GM18511 (cell line): Measurements from ENCODE around the gene TMEM72.

Experiments used
- ATAC-seq: cut with Tn5 transposase; IDR thresholded peaks from one replicate; pipeline ENCODE4 v1.9.1; 2021; ENCODE audit warnings: mild to moderate bottlenecking, moderate library complexity; ENCODE audit not compliant: unreplicated experiment

Gene TMEM72

DNA sequence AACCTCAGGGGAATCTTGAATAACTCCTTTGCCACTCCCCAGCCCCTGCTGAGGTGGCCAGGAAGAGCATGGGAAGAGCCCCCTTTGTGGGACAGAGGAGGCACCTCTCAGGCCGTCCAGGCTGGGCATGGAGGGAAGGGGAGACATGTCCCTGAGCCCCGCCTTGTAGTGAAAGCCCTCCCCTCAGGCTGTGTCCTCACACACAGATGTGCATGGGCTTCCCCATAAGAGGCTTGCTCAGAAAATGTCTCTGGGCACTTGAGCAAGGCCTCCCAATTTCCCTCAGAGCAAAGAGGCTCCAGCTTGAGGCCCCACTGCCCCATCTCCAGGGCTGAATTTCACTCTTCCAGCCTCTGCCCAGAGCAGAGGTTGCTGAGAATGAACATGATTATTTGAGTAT lies 3.8 kb downstream of the TMEM72 start:
- no peak for ATAC-seq

DNA sequence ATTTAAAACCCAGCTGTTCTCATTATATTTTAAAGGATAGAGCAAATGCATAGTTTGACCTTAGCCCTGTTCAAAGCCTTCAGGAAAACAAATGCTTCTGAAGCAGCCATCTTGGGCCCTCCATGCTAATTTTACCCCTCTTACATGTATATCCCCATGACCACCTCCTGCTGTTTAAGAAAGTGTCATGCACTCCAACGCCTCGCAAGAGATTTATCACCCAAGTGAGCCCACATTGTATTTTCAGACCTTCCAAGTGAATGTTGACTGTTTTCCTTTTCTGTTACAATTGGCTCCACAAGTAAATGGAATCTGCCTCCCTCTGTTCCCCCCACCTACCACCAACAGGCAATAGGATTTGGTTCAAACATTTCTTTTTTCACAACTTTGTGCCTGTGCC lies 5.3 kb downstream of the TMEM72 start:
- no peak for ATAC-seq

DNA sequence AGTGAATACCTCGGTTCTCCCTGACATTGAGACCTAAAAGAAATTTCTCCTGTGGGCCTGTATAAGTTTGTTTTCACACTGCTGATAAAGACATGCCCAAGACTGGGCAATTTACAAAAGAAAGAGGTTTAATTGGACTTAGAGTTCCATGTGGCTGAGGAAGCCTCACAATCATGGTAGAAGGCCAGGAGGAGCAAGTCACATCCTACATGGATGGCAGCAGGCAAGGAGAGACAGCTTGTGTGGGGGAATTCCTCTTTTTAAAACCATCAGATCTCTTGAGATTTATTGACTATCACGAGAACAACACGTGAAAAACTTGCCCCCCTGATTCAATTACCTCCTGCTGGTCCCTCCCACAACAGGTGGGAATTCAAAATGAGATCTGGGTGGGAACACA lies 6.7 kb downstream of the TMEM72 start:
- no peak for ATAC-seq

DNA sequence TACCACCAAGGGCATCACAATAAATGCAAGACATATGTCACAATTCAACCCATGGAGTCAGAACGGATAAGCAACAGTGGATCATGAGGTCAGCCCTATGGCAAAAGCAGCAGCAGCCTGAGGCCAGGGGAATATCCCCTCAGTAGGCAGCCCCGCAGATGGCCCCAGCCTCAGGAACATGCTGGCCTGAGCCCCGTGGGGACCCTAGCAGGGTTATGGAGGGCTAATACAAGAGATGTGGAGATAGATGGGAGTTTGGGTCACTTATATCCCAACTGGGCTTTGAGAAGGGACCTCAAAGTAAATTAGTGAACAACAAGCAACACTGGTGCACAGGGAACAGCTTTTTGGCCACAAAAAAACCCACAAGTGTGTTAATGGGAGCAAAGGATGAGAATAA lies 9.1 kb downstream of the TMEM72 start:
- no peak for ATAC-seq

DNA sequence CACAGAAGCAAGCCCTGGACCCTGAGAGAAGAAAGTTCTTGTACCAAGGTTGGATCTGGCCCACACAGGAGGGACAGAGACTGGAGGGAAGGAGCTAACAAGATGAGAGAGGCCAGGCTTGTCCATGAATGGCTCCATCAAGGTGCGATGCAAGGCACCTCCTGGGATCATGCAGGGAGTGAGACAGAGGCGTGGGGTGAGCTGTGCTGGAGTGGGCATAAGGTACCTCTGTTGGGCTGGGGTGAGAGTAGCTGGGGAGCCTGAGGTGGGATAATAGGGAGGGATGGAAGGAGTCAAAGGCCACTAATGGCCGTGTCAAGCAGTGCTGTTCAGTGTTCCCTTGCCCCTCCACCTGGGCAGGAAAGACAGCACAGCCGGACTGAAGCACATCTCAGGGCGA lies 9.9 kb downstream of the TMEM72 start:
- ATAC-seq, result no peak

DNA sequence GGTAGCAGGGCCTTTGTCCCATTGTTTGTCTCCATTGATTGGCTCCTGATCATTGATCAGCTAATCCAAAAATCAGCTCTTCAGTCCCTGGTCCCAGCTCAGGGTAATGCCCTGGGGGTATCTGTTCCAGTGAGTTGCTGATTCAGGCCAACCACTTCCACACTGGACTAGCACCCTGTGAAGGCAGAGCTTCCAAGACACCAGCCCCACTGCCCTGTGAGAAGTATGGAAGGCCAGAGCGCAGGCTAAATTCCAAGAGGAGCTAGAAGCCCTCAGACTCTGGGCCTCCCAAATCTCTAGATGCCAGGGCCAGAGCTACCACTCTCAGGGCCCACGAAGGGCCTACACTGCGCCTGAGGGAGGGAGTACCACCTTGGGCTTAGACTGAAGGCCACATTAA lies 10.4 kb downstream of the TMEM72 start:
- no peak for ATAC-seq

DNA sequence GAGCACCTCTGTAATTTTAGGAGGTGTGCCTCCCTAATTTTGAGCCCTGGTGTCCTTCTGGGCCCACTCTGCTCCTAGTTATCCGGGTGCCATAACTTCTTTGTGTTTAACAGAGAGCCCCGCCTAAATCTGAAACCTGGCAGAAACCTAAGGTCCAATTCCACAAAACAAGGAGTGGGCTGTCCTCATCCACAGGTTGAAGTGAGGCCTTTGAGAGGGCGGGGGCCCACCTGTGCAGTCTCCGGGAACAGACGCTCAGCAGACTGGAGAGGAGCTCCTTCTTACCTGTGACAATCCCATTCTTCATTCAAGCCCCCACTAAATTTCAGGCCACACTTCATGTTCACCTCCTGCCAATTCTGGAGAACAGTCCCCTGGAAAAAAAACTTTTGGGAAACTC lies 10.9 kb downstream of the TMEM72 start:
- no peak for ATAC-seq

DNA sequence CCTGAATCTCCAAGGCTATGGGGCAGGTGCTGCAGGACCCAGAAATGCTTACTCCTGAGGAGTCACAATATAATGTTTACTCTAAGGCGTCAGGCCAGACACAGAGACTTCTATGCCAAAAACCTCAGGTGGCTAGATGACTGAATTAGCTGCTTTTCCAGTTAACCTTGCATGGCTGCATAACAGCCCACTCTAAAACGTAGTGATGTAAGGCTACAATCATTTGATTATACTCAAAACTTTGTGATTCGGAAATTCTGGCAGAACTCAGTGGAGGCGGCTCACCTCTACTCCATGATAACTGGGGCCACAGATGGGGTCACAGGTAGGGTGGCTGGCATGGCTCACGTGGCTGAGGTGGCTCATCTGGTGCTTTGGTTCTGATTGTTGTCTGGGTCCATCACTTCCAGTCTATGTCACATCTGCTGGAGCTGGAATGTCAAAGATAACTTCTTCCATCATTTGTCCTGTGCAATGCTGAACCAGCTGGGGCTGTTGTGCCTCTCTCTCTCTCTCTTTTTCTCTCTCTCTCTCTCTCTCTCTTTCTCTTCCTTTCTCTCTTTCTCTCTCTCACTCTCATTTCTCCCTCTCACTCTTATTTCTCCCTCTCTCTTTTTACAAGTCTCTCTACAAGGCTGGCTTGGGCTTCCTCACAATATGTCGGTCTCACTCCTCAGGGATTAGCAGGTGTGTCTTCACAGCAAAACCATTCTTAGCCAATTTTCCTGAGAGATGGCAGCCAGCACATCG lies 11.8 kb downstream of the TMEM72 start:
- ATAC-seq, result no peak

DNA sequence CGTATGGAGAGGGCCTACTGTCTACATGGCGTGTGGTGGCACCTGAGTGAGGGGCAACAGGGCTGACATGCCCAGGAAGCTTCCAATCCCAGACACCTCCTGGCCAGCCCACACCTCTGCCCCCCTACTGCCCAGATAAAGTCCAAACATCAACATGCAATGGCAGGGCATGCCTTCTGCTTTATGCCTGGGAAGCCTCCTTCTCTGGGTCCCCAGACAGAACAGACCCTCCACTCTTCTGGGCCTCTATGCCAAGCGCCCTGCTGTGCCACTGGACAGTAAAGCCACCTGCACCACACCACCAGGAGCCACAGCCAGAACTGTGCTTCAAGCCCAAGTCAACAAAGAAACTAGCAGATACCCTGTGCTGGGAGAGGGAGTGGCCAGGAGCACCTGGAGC lies 12.5 kb downstream of the TMEM72 start:
- ATAC-seq, result no peak

DNA sequence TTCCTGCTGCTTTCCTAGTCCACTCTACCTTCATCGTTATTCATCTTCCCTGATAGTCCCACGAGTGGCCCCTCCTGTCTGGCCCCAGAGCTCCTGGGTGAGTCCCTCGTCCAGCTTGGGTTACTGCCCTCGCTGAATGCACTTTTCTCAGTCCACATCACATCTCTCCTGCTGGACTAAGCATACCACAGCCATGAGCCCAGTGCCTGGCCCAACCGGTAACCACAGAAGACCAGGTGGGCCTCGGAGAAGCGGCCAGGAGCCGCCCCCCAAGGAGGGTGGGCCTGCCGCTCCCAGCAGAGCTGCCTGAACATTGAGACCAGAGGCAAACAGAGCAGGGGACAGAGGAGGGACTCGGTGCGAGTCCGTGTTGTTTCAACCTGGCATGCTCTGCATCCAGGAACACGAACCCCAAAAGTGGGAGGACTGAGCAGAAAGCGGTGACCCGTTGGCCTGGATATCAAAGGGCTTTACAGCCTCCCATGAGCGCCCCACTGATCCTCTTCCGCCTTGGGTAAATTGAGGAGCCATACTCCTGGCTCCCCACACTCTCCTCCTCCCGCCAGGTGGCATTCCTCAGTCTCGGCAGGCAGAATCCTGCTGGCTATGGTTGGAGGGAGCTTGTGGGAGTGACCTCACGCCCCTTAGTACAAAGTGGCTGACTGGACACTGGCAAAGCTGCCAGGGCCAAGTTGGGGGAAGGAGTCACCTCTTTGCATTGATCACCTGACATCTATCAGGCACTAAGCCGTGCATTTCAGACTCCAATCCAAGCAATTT lies 13.3 kb downstream of the TMEM72 start:
- ATAC-seq, result no peak

DNA sequence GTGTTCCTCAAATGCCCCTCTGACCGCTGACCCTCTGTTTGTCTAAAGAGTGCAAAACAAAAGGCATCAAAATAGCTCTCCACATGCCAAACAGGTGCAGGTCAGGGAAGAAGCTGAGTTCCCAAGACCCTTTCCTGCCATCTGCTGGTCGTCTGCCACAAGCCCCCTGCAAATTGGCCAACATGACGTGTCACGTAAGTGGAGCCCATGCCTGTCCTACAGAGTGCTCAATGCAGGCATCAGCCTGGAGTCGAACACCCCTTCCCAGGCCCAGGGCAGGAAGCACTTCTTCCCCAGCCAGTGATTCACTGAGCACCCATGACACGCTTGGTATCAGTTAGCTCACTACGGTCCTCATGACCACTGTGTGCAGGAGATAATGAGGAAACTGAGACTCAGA lies 14.1 kb downstream of the TMEM72 start:
- no peak for ATAC-seq

DNA sequence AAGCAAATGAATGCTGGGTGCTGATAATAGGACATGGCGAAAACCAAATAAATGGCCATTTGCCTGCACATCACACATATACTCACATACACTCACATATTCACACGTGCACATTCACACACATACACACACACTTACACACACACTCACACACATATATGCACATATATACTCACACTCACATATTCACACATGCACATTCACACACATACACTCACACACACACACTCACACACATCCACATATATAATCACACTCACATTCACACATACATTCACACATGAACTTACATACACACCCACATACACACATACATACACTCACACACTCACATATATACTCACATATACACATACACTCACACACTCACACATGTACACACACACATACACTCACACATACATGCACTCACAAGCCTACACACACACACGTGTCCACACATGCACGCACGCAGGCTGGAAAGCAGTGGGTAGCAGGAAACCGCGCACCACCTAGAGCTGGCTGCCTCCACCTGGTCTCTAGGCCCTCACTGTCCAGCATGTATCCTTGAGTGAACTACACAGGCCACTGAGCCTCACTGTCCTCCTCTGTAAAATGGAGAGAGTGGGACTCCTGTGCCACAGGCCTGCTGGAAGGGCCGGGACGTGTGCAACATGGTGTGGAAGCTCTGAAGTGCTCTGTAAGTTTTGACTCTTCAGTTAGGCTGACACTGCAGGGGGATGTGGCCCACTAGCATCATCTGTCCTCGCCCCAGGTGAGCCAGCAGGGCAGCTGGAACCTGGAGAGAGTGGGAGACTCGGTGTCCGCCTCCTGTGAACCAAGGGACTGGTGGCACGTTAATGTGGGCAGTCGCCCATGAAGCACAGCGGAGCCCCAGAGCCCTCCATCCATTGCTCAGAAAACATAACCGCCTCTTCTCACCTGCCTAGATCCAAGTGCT lies 14.9 kb downstream of the TMEM72 start:
- no peak for ATAC-seq

DNA sequence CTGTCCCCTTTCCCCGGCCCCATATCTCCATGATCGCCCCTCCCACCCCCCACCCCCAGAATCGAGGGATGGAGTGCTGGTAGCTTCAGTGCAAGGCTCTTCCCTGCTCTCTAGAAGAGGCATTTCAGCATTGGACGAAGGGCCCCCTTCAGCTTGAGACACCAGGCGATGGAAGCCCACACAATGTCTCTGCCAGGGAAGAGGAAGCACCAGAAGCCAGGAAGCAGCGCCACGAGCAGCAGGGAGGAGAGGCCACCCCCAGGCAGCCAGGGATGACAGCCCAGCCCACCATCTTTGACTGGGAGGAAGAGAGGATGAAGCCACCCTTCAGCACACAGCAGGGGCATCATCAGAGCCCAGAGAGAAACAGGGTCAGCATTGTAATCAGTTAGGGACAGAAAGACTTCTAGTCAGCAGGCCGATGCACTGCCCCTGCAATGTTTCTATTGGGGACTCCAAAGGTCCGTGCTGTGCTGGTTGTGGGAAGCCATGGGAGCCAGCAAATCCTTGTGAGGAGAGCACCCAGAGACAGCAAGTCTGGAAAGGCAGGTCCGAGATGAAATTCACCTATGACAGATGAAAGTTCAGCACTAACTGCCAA lies 15.7 kb downstream of the TMEM72 start:
- no peak for ATAC-seq

DNA sequence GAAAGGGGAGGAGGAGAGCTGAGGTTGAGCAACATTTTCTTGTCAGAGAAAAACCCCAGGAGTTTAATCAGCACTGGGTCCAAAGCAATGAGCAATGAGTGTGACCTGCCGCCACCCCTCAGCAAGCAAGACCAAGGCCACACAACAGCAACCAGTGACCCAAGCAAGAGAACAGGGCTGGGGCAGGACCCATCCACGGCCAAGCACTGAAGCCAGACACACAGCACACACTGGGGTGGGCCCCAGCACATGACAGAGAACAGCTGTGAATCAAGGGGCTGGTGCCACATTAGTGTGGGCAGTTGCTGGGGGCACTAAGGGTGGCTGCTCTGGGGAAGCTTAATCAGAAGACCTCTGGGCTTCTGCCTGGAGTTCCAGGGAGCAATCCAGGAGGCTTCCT lies 16.2 kb downstream of the TMEM72 start:
- ATAC-seq, result no peak

DNA sequence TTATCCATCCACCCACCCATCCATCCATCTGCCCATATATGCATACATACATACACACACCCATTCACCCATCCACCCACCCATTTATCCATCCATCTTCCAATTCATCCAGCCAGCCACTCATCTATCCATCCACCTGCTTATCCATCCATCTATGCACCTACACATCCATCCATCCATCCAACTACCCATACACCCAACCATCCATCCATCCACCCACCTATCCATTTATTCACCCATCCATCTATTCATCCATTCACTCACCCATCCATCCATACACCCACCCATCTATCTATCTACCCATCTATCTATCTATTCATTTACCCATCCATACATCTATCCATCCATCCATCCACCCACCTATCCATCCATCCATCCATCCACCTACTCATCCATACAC lies 17.3 kb downstream of the TMEM72 start:
- no peak for ATAC-seq

DNA sequence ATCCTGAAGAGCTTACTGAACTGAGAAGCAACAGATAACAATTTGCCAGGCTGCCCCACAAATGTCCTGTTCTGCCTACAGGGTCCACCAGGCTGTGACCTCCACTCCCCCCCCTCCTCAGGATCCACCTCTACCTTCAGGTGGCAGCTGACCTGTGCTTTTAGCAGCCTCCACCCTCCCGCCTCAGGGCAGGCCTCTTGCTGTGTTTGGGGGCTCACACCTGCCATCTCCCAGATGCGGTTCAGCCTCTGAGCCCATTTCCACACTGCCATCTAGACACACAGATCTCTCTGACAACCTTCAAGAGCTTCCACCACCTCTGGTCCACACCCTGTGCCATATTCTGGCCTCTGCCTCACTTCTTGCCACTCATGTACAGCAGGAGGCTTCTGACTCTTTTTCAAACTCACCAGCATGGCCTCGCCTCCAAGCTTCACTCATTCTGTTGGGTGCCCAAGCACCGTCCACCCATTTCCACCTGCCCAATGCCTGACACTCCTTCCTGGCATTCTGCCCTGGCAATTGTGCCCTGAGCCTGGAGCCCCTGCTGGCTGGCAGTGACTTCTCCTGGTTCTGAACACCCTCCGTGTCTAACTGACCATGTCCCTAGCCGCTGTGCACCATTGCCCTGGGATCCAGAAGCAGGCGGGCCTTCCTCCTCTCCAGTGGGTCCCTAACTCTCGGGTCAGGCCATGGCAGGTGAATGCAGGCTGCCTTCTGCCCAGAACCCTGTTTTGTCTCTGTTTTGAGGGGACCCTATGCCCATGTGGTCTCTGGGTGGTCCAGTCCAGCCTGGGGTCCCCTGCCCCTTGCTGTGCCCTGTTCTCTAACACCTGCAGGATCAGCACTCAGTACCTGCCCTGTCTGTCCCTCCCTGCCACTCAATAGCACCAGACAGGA lies 18.5 kb downstream of the TMEM72 start:
- ATAC-seq, result no peak

DNA sequence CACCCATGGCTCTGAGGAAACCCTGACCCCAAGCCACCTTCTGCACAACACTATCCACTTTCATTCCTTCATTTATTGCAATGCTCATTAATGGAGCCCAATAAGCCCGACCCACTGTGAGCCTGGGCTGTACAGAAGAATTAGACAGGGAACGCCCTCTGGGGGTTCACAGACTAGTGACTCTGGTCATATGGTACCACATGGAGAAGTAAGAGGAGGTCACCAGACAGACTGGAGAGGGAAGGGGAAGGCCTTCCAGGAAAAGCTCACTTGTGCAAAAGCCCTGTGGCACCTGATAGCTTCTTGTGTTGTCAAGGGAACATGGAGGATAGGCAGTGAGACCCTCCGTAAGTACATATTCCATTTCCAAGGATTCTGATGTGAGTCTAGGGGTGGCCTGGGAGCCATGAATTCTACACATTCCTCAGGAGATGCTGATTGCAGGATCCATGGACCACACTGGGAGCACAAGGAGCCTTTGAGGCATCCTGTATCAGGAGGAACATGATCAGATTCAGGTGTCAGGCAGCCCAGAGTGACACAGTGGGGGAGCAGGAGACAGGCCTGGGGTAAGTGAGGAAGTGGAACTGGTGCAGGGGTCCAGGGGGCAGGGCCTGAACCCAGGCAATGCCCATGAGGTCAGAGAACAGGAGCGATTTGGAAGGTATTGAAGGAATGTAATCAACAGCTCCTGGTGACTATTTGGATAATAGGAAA lies 19.9 kb downstream of the TMEM72 start:
- ATAC-seq, result no peak

DNA sequence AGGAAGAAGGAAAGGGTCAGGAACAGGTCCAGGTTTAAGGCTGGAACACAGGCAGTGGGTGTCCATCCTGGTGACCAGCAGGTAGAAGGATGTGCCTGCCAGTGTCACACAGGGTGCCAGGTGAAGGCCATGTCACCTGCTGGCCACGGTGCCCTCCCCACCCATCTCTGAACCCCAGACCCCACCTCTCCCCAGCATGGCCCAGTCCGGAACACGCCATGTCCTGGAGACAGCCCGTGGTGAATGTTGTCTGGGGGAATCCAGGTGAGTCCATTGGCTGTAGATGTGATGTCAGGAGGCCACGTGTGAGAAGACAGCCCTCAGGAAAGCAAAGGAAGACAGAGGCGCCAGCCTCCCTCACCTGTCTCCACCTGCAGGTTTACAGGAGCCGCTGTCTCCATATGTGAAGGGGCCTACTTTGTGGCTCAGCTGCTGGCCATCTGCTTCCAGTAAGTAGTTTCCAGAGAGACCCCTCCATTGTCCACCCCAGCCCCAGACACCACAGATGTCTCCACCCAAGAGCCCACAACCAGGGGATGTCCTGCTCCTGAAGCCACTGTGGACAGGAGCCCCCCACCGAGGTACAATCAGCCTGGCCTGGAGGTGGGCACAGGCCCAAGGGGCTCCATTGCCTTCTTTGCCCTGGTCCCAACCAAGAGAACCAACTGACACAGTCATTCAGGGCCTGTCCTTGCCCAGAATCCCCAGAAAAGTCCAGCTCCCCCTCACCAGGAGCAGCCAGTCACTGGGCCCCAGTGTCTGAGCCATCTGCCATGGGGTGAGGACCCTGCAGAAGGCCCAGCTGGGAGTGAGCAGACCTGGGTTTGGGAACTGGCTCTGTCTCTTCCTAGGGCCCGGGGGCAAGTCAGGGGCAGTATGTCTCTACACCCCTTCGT lies 20.7 kb downstream of the TMEM72 start:
- no peak for ATAC-seq
